Spleen (tissue), 11 donors: Measurements from ENCODE around the gene TP73. TPM values are rescaled to one million over a fixed set of nuclear protein-coding genes. Genes with fewer than 3 reads are reported as not detected.

Experiments
- DNase-seq: peaks from one replicate; pipeline ENCODE4 v3.0.0-alpha.2; 2020
- H3K27ac ChIP-seq, 8 donors: fragments of 200-600 bp; sonication (generic) in 7 of 8; 1 replicate in 4 of 8; 2 replicates in 4 of 8; pipeline versions ENCODE4 v1.5.0 to v1.8.0; 2016 to 2021; ENCODE audit warnings: inconsistent platforms in 4 of 8, mild to moderate bottlenecking in 4 of 8, moderate library complexity in 1 of 8
- H3K27me3 ChIP-seq, 7 donors: fragments of 200-600 bp; sonication (generic) in 6 of 7; replicated peaks in 1 of 7; 1 replicate in 4 of 7; 2 replicates in 3 of 7; pipeline versions ENCODE4 v1.5.0 to v1.8.0; 2016 to 2021; ENCODE audit warnings: inconsistent platforms in 3 of 7, mild to moderate bottlenecking in 1 of 7
- H3K36me3 ChIP-seq, 6 donors: fragments of 200-600 bp; sonication (generic) in 5 of 6; 1 replicate in 4 of 6; 2 replicates in 2 of 6; pipeline versions ENCODE4 v1.5.0 to v1.8.0; 2016 to 2021; ENCODE audit warnings: inconsistent platforms in 2 of 6
- H3K4me1 ChIP-seq, 6 donors: fragments of 200-600 bp; sonication (generic) in 5 of 6; 1 replicate in 3 of 6; 2 replicates in 3 of 6; pipeline versions ENCODE4 v1.5.0 to v1.8.0; 2016 to 2021; ENCODE audit warnings: inconsistent platforms in 3 of 6
- H3K4me3 ChIP-seq, 8 donors: fragments of 200-600 bp; sonication (generic) in 7 of 8; 1 replicate in 4 of 8; 2 replicates in 4 of 8; pipeline versions ENCODE4 v1.5.0 to v1.8.0; 2016 to 2021; ENCODE audit warnings: inconsistent platforms in 4 of 8, mild to moderate bottlenecking in 4 of 8, moderate library complexity in 2 of 8
- H3K9me3 ChIP-seq, 8 donors: fragments of 200-600 bp; sonication (generic) in 7 of 8; 1 replicate in 4 of 8; 2 replicates in 4 of 8; pipeline versions ENCODE4 v1.5.0 to v1.8.0; 2016 to 2021; ENCODE audit warnings: inconsistent platforms in 4 of 8
- POLR2A ChIP-seq, 3 donors: fragments of 450-650 bp; IDR thresholded peaks; one replicate each; pipeline ENCODE4 v1.5.1; 2017; ENCODE audit warnings: antibody characterized with exemption in 3 of 3, mild to moderate bottlenecking in 1 of 3
- POLR2AphosphoS5 ChIP-seq, 3 donors: sonication (generic); formaldehyde crosslinking; IDR thresholded peaks; one replicate each; pipeline ENCODE4 v1.5.1; 2017; ENCODE audit warnings: antibody characterized with exemption in 3 of 3
- WGBS, 5 donors: extraction: QIAGEN DNeasy Blood & Tissue Kit in 3 of 5; methylation state at CpG; one replicate each; pipeline versions ENCODE4 v1.1.5 to v1.1.7; 2013 to 2018; 5-methylcytosine and 5-hydroxymethylcytosine counted together
- intact Hi-C: fragments of 100-400 bp; cut with DNase I; formaldehyde crosslinking; loops from one replicate; pipeline ENCODE4 v1.15.0; 2023; ENCODE audit warnings: low total_unique reads
- polyA plus RNA-seq, 3 donors: library from polyadenylated mRNA; stranded (reverse); fragments of 200-250 nt; gene quantifications; one replicate each; pipeline ENCODE4 v1.2.1, GENCODE V29; 2013
- total RNA-seq, 7 donors: library from RNA; depleted of rRNA in 3 of 7; stranded (reverse); fragments of >200 nt in 3 of 7; fragmentation: NEBNext Ultra II Directional in 4 of 7; extraction: Animal tissue kit (Norgen Biotek cat#: 25700) in 4 of 7; gene quantifications; one replicate each; pipeline versions ENCODE4 v1.1.0 to v1.2.1, GENCODE V29; 2016 to 2021
- TF ChIP-seq, protein P1 (sequence below), 11 experiments: fragments of 200-600 bp in 7 of 11; fragments of 450-650 bp in 4 of 11; sonication (generic) in 4 of 11; IDR thresholded peaks in 8 of 11; conservative IDR thresholded peaks in 3 of 11; 1 replicate in 7 of 11; 2 replicates in 4 of 11; pipeline versions ENCODE4 v1.4.0 to v1.8.0; 2016 to 2021; ENCODE audit warnings: antibody characterized with exemption in 11 of 11, inconsistent platforms in 4 of 11, mild to moderate bottlenecking in 1 of 11
- donor health status: healthy with polysubstance abuse.
- donor health status: DM: no; HTN: no; CAD: no; lungs with moderate emphysema.
- donor health status: DM: no; HTN: no; CAD: no.
- donor health status: Bipolar disorder and iron deficiency.
- donor health status: healthy.
- donor health status: DM: no; HTN: no; CAD: no.
- donor health status: DM: yes; HTN: yes; CAD: no.

TP73 gene
- total and polyA plus RNA-seq, 10 donors: 0.11 to 4.3 (median 0.96) TPM

DNA sequence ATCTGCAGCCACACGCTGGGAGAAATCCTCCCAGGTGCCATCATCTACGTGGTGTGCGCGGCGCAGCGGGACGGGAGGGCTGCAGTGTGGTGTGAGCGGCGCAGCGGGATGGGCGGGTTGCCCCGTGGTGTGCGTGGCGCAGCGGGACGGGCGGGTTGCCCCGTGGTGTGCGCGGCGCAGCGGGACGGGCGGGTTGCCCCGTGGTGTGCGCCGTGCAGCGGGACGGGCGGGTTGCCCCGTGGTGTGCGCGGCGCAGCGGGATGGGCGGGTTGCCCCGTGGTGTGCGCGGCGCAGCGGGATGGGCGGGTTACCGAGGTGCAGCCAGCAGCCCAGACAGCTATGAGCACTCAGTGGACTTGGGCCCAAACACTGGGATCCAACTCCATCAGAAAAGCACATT is 7.1 kb upstream of the TP73 start:
- H3K36me3 ChIP-seq: peaks cover 0 to 71% (median 37%) of the 10 kb centered on the region in 6 donors
- H3K27ac ChIP-seq: no peak overlapping the region
- peak; percentile 62 for DNase-seq
- H3K4me1 ChIP-seq: peaks cover 7 to 32% (median 22%) of the 10 kb centered on the region in 6 donors
- intact Hi-C loops: no loop called here
- TF ChIP-seq POLR2AphosphoS5 (IDR thresholded peaks at IDR 0.05) (no peak), POLR2A (IDR thresholded peaks at IDR 0.05) (no peak)
- TF ChIP-seq, protein P1, sequence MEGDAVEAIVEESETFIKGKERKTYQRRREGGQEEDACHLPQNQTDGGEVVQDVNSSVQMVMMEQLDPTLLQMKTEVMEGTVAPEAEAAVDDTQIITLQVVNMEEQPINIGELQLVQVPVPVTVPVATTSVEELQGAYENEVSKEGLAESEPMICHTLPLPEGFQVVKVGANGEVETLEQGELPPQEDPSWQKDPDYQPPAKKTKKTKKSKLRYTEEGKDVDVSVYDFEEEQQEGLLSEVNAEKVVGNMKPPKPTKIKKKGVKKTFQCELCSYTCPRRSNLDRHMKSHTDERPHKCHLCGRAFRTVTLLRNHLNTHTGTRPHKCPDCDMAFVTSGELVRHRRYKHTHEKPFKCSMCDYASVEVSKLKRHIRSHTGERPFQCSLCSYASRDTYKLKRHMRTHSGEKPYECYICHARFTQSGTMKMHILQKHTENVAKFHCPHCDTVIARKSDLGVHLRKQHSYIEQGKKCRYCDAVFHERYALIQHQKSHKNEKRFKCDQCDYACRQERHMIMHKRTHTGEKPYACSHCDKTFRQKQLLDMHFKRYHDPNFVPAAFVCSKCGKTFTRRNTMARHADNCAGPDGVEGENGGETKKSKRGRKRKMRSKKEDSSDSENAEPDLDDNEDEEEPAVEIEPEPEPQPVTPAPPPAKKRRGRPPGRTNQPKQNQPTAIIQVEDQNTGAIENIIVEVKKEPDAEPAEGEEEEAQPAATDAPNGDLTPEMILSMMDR (IDR thresholded peaks at IDR 0.05 in 8 of 11, conservative IDR thresholded peaks at IDR 0.05 in 3 of 11): no peak
- H3K9me3 ChIP-seq: no peaks in the 10 kb centered on the region
- 96 to 99% (median 97%) methylated on average over 33 to 43 of the region's 43 CpGs for WGBS, 5 donors
- peaks cover 0 to 2% (median 1%) of the 10 kb centered on the region in 7 donors for H3K27me3 ChIP-seq
- no peak overlapping the region for H3K4me3 ChIP-seq

DNA sequence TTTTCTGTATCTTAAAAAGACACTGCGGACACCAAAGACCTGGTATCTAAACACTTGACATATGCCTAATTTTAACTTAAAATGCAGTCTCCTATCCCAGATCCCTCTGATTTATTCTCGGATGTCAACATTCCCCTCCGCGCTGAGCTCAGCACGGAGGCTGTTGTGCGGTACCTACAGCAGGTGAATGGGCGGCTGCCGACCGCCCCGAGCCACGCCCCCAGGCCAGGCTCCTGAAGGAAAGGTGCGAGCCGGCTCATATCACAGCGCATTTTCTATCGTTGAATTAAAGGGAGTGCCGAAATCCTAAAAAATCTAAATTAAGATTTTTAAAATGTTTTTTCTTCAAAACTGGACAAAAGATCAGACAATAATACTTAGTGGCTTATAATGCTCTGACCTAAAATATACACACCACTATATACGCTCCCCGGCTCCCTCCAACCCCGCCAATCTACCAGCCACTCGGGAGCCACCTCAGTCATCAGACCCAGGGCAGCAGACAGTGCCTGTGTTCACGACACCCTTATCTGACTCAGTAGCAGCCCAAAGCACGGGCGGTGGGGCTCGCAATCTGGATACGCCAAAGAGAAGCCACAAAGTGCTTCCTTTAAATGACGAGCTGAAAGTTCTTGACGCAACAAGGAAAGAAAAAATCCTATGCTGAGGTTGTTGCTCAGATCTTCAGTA is 6.5 kb upstream of the TP73 start:
- peaks cover 12 to 38% (median 27%) of the 10 kb centered on the region in 6 donors for H3K4me1 ChIP-seq
- H3K4me3 ChIP-seq: no peak overlapping the region
- H3K9me3 ChIP-seq: no peaks in the 10 kb centered on the region
- TF ChIP-seq, protein P1 (IDR thresholded peaks at IDR 0.05 in 8 of 11, conservative IDR thresholded peaks at IDR 0.05 in 3 of 11): no peak
- TF ChIP-seq POLR2AphosphoS5 (IDR thresholded peaks at IDR 0.05) (no peak), POLR2A (IDR thresholded peaks at IDR 0.05) (no peak)
- peak; percentile 55 for DNase-seq
- WGBS, 5 donors: 91 to 96% (median 93%) methylated on average over 27 of the region's 27 CpGs
- peaks cover 0 to 8% (median 7%) of the 10 kb centered on the region in 7 donors for H3K27me3 ChIP-seq
- intact Hi-C loops: no loop called here
- no peak overlapping the region for H3K27ac ChIP-seq
- peaks cover 0 to 66% (median 37%) of the 10 kb centered on the region in 6 donors for H3K36me3 ChIP-seq

DNA sequence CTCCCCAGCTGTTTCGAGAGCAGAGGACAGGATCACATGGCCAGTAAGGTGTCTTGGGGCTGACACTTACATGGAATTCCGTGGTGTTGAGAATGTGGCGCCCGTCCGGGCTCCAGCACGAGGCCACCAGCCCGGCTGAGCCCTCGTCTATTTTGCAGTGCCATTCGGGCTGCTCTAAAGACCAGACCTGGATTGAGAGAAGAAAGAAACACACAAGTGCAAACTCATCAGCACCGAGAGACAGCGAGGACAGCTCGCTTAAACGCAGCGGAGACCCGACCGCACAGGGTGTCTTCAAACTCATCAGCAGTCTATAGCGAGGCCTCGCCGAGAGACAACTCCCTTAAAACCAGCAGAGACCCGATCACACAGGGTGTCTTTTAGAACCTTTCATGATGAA is 5.7 kb upstream of the TP73 start:
- no peak for TF ChIP-seq POLR2AphosphoS5 (IDR thresholded peaks at IDR 0.05)
- no peak for TF ChIP-seq POLR2A (IDR thresholded peaks at IDR 0.05)
- TF ChIP-seq, protein P1 (IDR thresholded peaks at IDR 0.05 in 8 of 11, conservative IDR thresholded peaks at IDR 0.05 in 3 of 11): no peak
- Histone ChIP-seq H3K4me1 (peaks cover 19 to 45% (median 35%) of the 10 kb centered on the region in 6 donors), H3K27me3 (peaks cover 8 to 16% (median 15%) of the 10 kb centered on the region in 7 donors), H3K36me3 (peaks cover 0 to 58% (median 35%) of the 10 kb centered on the region in 6 donors), H3K4me3 (no peak overlapping the region), H3K9me3 (no peaks in the 10 kb centered on the region), H3K27ac (no peak overlapping the region)
- intact Hi-C loops: no loop called here
- DNase-seq: peak; percentile 39
- WGBS, 5 donors: 94 to 98% (median 95%) methylated on average over 20 of the region's 20 CpGs
